ENCODE measurements around the gene RHOBTB3. TPM values are rescaled to one million over a fixed set of nuclear protein-coding genes. Genes with fewer than 3 reads are reported as not detected.

Gene RHOBTB3
- total RNA-seq, 1 experiment from 2014 or later = 6.8 TPM

DNA sequence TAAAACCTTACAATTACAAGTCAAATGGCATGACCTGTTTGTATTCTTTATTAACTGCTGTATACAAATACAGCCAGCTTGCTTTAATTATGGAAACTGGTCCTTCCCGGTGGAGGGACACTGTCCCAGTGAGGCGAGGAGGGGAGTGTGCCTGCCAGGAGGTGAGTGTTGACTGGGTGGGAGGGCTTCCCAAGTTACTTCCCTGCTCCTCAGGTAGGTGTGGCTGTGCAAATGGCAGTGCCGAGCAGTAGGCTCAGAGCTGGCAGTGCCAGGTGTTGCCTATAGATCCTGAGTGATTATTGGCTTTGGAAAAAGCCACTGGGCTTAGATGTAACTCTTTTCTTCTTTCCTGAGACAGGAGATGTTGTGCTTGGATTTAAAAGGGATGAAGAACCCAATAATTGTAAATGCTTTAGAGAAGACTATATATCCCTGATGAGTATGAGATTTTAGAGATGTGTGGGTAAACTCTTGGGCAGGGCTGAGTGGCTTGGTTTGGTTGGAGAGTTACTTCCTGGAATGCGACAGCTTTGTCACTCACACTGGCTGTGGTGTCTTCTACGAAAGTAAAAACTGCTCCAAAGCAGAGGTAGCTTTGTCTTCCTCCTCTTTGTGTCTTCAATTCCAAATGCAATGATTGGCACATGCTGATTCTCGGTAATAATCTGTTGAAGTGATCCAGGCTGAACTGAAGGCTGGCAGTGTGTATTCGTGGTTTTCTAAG lies 47.7 kb downstream of the RHOBTB3 start:
- Histone ChIP-seq H3K79me1 (ENCODE audit: insufficient read depth, low read depth, low read length, poor library complexity, severe bottlenecking) (no peaks in the 10 kb centered on the region), H4K8ac (replicated peaks; ENCODE audit: insufficient read length, low read depth, low read length) (no peak overlapping the region), H3K9me3 (ENCODE audit: control insufficient read depth, low read depth, low read length) (no peaks in the 10 kb centered on the region), H3K23me2 (ENCODE audit: insufficient read length, low read depth, low read length, poor library complexity, severe bottlenecking) (no peaks in the 10 kb centered on the region), H3K4me1 (ENCODE audit: insufficient read depth, low read length) (no peaks in the 10 kb centered on the region), H3K23ac (ENCODE audit: insufficient read length, low read depth, low read length) (no peak overlapping the region), H3K9ac (ENCODE audit: extremely low read depth, insufficient read length, low read length) (no peak overlapping the region), H2BK12ac (ENCODE audit: insufficient read length, low read depth, low read length) (no peak overlapping the region), H4K5ac (ENCODE audit: insufficient read length, low read depth, low read length) (no peak overlapping the region), H3T11ph (ENCODE audit: low read length) (no peak overlapping the region), H3K14ac (ENCODE audit: insufficient read depth, low read length) (no peak overlapping the region), H2AFZ (ENCODE audit: low read length) (no peak overlapping the region), H2AK5ac (ENCODE audit: insufficient read length, low read length) (no peak overlapping the region), H3K27me3 (ENCODE audit: insufficient read depth, low read length) (no peaks in the 10 kb centered on the region), H3K79me2 (ENCODE audit: insufficient read depth, low read length) (no peaks in the 10 kb centered on the region), H3K4me2 (ENCODE audit: insufficient read depth, insufficient read length, low read length) (no peak overlapping the region), H2BK15ac (ENCODE audit: low read depth, low read length) (no peak overlapping the region), H4K91ac (ENCODE audit: insufficient read length, low read depth, low read length) (no peak overlapping the region), H3K18ac (ENCODE audit: insufficient read length, low read depth, low read length) (no peak overlapping the region), H2BK120ac (ENCODE audit: low read depth, low read length, poor library complexity, severe bottlenecking) (no peak overlapping the region), H2BK5ac (ENCODE audit: insufficient read length, low read length) (no peak overlapping the region), H4K20me1 (ENCODE audit: control insufficient read depth, insufficient read depth, insufficient read length) (no peaks in the 10 kb centered on the region), H3K56ac (ENCODE audit: insufficient read length, low read depth, low read length) (no peak overlapping the region), H3K27ac (ENCODE audit: insufficient read length, low read depth, low read length) (no peak overlapping the region), H2BK20ac (ENCODE audit: low read depth, low read length, poor library complexity, severe bottlenecking) (no peak overlapping the region), H3K4ac (ENCODE audit: low read depth, low read length) (no peak overlapping the region)
- H3K4me3 Mint-ChIP-seq = no peak overlapping the region
- DNase-seq = no peak
- TF ChIP-seq, protein P1, sequence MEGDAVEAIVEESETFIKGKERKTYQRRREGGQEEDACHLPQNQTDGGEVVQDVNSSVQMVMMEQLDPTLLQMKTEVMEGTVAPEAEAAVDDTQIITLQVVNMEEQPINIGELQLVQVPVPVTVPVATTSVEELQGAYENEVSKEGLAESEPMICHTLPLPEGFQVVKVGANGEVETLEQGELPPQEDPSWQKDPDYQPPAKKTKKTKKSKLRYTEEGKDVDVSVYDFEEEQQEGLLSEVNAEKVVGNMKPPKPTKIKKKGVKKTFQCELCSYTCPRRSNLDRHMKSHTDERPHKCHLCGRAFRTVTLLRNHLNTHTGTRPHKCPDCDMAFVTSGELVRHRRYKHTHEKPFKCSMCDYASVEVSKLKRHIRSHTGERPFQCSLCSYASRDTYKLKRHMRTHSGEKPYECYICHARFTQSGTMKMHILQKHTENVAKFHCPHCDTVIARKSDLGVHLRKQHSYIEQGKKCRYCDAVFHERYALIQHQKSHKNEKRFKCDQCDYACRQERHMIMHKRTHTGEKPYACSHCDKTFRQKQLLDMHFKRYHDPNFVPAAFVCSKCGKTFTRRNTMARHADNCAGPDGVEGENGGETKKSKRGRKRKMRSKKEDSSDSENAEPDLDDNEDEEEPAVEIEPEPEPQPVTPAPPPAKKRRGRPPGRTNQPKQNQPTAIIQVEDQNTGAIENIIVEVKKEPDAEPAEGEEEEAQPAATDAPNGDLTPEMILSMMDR (conservative IDR thresholded peaks at IDR 0.05) = no peak
- no peak overlapping the region for H3K27ac Mint-ChIP-seq
- no CpG with 5 or more reads among the region's 7 CpGs for WGBS (ENCODE audit: extremely low coverage, insufficient read length, low lambda C conversion rate)
- no peaks in the 10 kb centered on the region for H3K27me3 Mint-ChIP-seq (ENCODE audit: low read depth)
- peaks cover 3 to 4% of the 10 kb centered on the region in 2 experiments; a peak in 1 of 4 replicates for H3K4me1 Mint-ChIP-seq
- peaks cover 0 to 2% (median 0%) of the 10 kb centered on the region in 3 experiments; a peak in 1 of 7 replicates for H3K36me3 Mint-ChIP-seq (ENCODE audit: insufficient read depth in 1 of 3, low read depth in 3 of 3)
- no peaks in the 10 kb centered on the region for H3K9me3 Mint-ChIP-seq
